IPS-NIHi11 (cell line): ENCODE data around the gene FAM53B.

ENCODE experiments used
- DNase-seq: peaks from one replicate; pipeline ENCODE4 v3.0.0; 2012; ENCODE audit warnings: mixed read lengths, low spot score

Gene FAM53B

GRCh38 chr10:124645467-124646095, 98.6 kb downstream of the FAM53B start:
- no peak for DNase-seq

GRCh38 chr10:124644771-124645415, 99.3 kb downstream of the FAM53B start:
- DNase-seq, result no peak

DNA sequence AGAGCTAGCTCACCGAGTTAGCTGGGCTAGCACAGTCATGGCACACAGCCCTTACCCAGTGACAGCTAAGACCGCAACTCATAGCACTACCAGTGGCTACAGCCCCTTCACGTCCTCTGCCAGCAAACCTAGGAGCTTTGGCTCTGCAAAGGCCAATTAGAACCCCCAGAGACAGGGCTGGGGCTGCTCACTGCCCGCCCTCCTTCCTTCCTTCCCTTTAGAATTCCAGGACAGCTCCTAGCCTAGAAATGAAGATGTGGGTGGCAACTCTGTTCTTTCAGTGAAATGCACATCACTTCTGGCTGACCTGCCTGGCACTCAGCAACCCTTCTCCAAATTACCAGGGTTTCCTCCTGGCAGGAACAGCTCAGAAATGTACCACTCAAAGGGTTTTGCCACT, 99.9 kb downstream of the FAM53B start:
- DNase-seq, result no peak

DNA sequence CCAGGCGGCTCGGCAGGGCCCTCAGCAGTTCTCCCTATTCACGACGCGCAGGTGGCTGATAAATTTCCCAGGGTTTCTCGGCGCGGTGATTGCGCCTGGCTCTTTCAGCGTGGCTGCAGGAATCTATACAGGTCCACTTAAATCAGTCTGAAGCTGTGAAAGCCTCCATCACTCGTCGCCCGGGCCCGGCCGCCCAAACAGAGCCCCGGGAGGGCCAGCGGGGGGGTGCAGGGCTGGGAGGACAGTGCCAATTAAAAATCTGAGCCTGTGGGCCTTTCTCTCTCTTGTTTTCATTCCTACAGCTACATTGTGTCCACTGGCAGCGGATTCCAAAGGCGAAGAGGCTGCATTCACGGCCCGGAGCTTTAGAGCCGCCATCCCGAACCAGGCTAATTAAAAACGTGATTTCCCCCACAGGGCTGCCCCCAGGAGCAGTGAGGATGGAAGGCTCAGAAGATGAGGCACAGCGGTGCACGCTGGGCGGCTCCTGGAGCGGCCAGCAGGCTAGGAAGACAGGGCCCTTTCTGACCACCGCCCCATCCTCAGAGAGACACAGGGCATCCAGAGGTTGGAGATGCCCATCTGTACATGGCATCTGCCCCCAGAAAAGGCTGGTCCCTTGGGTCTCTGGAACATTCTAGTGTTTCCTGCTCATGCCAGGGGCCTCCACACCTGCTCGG, 100.7 kb downstream of the FAM53B start:
- DNase-seq, result no peak

- DNase-seq, result no peak
These were observed 102.0 kb downstream of the FAM53B start for GRCh38 chr10:124642088-124642710.

GRCh38 chr10:124641282-124642087, 102.7 kb downstream of the FAM53B start:
- no peak for DNase-seq

DNA sequence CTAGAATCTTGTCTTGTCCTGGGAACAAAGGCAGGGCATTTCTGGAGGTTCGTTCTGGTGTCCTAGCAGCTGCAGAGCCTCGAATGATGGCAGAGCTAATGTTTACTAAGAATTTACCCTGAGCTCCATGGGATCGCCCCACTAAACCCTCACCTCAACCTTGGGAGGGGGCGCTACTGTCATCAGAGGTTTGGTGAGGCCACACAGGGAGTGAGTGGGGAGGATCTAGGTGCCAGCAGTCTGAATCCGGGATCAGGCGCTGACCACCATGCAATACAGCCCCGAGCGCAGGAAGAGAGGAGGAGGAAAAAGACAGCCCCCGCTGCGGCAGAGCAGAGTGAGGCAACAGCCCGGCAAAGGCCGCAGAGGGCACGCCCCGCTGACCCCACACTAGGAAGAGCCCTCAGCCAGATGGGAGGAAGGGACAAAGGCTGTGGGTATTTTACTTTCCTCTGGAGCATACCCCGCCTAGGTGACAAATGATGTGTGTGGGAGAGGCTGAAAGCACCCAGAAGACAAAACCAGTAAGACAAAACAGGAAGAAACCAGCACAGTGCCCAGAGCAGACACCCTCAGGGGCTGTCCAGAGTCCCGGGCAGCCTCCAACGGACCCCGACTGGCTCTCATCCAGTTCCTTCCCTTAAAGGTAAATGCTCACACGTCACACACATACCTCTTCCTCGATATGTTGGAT, 103.5 kb downstream of the FAM53B start:
- DNase-seq, result no peak

DNA sequence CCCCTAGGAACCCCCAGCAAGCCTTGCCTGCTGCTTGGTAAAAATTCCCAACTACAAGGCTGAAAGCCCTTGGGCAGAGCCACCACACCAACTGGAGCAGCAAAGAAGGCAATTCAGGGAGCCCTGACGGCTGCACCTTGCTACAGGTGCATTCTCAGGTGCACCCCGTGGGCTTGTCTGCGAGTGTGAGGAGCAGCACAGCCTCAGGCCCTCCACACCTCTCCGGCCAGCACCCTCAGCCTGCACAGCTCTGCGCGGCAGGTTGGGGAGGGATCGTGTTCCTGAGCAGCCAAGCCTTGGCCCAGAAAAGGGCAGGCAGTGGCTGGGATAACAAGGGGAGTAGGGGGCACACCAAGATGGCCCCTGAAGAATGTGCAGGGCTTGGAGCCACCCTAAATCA, 104.1 kb downstream of the FAM53B start:
- no peak for DNase-seq

DNA sequence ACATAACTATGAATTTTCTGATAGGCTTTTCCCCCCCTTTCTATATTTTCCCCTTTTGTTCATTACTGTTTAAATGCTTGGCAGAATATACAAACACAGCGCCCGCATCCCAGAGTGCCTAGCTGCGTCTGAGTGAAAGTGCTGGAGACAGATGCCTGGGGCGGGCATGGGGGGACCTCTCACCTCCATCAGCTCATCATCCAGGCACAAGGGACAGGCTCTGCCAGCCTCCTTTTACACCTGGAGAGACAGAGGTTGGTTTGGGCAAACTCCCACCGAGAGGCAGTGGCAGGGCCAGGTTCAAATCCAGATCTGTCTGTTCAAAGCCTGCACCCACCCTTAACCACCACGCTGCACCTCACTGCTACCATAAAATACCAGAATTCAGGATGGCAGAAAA, 104.5 kb downstream of the FAM53B start:
- no peak for DNase-seq

- DNase-seq, result no peak
These were observed 105.0 kb downstream of the FAM53B start for GRCh38 chr10:124639206-124639605.

GRCh38 chr10:124637746-124638145, 106.4 kb downstream of the FAM53B start:
- DNase-seq, result no peak

- no peak for DNase-seq
These were observed 107.0 kb downstream of the FAM53B start for GRCh38 chr10:124637091-124637700.

DNA sequence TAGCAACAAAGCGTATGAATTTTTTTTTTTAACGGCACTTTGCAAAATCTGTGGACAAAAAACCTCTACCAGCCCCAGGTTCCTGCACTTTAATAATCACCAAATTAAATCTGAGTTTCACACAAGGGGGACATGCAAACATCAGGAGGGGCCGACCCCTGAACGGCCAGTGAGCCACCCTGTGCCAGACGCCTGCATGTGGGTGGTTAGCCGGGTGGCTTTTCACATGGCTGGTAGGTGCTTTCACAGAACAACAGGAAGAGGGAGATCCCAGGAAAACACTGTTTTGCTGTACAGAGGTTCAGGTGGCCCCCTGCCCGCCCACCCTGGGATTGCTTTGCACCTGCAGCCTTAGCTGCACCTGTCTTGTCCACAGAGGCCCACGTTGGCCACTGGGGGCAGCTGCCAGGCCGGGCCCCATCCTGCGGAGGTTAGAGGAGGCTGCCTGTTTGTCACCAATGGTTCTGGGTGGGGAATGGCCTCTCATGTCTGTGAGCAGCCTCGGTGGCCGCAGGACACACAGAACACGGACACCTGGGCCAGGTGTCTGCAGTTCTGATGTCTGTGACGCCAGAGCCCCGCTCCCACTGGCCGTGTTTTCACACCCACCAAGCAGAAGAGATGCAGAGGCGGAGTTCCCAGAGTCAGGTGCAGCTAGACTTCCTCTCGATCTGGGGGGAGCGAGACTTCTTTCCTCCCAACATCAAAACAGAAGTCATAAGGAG, 107.7 kb downstream of the FAM53B start:
- DNase-seq, result peak; percentile 74

GRCh38 chr10:124632566-124632965, 111.6 kb downstream of the FAM53B start:
- no peak for DNase-seq

- DNase-seq, result peak; percentile 76
These were observed 112.1 kb downstream of the FAM53B start for GRCh38 chr10:124632064-124632531.

DNA sequence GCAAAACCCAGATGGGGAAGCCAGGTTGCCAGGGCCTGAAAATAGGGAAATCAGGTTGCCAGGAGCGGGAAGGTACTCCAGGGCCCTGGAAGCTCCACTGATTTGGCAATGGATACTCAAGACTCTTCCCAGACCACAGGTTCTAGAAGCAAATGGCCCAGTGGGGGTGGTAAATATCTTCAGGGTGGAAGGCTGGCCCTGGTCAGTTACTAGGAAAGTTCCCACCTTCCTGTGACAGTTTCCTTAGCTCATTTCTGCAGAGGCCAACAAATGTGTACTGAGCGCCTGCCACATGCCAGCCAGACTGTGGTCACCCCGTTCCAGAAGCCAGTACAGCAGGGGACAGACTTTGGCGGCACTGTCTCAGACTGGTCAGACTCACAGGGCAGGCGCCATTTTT, 113.6 kb downstream of the FAM53B start:
- no peak for DNase-seq

DNA sequence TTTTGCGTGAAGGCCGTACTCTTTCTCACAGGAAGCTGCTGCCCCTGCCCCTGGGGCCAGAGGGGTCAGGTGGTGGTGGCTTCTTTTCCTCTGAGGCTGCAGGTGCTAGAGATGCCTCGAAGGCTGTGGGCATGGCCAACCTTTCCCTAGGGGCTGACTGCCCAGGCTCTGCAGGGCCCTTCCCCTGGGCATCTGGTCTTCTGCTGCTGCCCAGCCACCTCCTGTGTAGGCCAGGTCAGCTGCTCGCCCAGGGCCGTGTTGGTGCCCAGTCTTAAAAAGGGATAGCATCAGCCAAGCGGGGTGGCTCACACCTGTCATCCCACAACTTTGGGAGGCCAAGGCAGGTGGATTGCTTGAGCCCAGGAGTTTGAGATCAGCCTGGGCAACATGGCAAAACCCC, 114.3 kb downstream of the FAM53B start:
- DNase-seq, result no peak

- no peak for DNase-seq
These were observed 114.8 kb downstream of the FAM53B start for GRCh38 chr10:124629415-124629814.

DNA sequence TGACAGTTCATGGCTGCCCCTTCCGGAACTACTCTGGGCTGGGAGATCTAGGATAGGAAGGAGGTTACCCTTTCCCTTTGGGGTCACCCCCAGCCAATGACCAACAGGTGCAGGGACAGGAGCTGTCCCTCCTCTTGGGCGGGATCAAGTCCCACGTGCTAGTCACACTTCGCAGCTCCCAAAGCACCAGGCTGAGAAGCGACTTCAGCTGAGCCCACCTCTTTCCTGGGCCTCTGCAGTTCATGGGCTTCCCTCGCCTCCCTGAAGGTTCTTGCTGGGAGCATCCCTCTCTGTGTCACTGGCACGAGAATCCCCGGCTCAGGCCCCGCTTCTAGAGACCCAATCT, 115.5 kb downstream of the FAM53B start:
- DNase-seq, result no peak
